ENCODE measurements around the gene TMEM132C.

TMEM132C gene

GRCh38 chr12:128288896-128289295 is 21.9 kb downstream of the TMEM132C start:
- DNase-seq, result no peak

DNA sequence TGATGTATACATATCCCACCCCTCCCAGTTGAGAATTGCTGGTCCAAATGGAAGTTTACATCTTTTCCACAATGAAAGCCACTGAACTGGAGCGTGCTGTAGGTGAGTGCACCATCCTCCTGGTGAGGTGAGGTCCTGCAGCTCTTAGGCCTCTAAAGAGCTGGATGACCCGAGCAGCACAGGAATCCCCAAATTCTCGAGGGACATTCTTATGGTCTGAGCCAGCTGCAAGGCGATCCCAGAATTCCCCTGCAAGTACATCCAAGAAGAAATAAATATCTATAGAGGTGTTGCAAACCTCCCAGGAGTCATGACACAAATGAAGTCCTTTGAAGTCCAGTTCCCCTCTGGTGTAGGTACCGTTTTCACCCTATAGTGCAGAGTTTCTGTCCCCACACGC is 24.0 kb downstream of the TMEM132C start:
- DNase-seq, result no peak

GRCh38 chr12:128298091-128298748 is 31.2 kb downstream of the TMEM132C start:
- no peak for DNase-seq

- DNase-seq, result no peak
Observed at GRCh38 chr12:128305336-128305892, 38.4 kb downstream of the TMEM132C start.

DNA sequence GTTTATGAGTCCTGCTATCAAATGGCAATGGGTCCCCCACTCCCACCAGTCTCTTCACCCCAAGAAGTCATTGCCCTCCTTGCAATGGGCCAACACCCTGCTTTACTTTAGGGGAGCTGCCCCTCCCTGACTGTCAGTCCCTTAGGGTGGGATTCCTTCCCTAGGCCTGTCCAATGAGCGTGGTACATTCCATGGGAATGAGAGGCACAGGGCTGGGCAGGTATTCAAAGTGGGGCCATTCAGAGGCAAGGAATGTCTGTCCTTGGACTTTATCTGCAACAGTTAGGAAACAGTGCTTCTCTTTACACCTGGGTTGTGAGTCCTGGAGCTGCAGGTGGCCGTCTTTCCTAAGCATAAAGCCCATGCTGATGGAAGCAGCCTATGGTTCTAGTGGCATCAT is 40.8 kb downstream of the TMEM132C start:
- no peak for DNase-seq

DNA sequence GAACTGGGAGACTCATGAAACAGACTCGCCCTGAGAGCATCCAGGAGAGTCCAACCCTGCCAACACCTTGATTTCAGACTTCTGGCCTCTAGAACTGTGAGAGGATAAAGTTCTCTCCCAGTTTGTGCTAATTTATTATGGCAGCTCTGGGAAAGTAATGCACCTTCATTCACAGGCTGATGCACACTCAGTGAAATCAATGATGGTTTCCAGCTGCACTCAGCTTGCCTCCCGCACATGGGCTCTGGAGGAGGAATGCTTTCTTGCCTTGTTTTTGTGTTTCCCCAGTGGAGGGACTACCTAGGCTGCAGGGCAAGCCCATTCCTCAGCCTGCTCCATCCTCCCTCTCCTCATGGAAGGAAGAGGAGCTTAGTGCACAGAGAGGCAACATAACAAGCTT is 45.7 kb downstream of the TMEM132C start:
- no peak for DNase-seq

GRCh38 chr12:128313931-128314330 is 47.0 kb downstream of the TMEM132C start:
- no peak for DNase-seq

- DNase-seq, result no peak
Observed at GRCh38 chr12:128314611-128315010, 47.6 kb downstream of the TMEM132C start.

- DNase-seq, result no peak
Observed at GRCh38 chr12:128316078-128316477, 49.1 kb downstream of the TMEM132C start.

GRCh38 chr12:128316973-128317526 is 50.1 kb downstream of the TMEM132C start:
- DNase-seq, result no peak

DNA sequence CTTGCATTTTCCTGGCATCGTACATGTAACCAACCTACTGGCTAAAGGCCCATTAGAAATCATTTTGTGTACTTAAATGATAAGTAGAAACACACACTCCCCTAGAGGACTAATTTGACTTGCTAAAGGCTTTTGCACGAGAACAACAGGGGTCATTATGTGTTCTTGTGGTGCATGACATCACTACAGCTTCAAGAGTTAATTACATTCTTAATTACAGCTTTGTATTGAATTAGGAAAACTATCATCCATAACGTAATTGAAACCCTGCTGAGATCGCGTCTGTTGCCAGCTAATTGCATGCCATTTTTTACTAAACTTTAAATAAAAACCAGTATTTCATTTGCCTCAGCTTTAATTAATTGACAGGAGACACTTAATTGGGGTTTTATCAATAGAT is 51.4 kb downstream of the TMEM132C start:
- no peak for DNase-seq

GRCh38 chr12:128318946-128319345 is 52.0 kb downstream of the TMEM132C start:
- no peak for DNase-seq

GRCh38 chr12:128322341-128322740 is 55.4 kb downstream of the TMEM132C start:
- no peak for DNase-seq

DNA sequence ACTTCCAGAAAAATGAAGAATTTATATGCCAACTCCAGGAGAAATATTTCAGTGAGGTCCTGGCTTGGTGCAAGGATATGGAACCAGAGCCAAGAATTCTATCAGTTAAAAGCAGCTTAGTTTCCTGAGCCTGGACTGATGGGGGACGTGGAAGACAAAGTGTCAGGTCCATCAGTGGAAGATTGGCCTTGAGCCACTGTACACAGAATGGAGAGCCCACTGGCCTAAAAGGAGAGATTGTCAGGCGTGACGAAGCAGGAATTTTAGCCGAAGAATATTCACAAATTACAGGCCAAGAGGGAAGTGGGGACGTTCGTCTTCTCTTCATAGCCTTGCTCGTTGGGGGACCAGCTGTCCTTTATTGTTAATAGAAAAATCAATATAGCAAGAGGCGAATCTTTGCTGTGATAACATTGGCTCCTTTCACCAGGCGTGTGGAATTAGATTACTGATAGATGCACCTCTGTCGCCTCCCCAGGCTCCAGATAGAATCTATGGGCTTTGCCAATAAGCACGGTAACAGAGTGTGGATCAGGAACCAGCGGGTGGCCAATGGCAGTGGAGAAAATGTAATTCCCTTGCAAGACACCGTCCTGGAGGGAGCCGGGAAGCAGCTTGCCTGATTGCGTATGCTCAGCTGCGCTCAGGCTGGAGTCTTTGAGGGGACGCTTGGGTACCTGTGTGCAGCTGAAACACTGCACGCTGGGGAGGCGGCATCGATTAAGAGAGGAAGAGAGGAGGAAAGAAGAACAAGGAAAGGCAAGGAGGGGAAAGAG is 56.4 kb downstream of the TMEM132C start:
- no peak for DNase-seq

GRCh38 chr12:128325646-128326045 is 58.7 kb downstream of the TMEM132C start:
- DNase-seq, result no peak

DNA sequence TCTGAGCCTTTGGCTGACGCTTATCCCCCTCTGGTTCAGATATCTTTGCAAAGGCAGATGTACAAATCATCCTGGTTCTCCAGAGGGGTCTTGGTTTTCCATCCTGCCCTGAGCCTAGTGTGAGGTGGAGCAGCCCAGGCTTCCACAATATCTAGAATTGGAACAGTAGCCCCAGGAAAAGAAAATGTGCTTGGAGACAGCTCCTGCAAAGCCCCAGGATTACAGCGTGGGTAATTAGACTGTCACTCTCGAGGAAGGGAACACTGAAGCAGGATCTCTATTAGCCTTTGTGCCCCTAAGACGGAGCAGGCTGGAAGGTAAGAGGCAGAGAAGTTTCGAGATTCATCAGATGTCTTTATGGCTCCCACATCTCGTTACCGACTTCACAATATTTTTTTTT is 59.4 kb downstream of the TMEM132C start:
- no peak for DNase-seq

DNA sequence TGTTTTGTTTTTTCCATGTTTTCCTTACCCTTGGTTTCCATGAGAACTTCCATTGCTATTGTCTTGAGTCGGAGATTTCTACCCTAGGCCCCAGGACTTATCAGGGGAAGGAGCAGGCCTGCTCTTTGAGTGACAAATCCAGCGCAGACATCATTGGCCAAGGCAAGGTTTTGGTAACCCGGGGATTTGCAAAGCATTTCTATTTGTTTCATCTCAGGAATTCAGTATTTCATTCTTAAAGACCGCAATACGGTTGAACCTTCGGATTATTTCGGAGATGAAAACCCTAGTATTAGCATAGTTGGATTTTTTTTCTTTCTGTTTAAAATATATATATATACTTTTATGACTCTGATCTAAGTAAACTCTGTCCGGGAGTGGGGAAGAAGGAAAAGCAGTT is 62.0 kb downstream of the TMEM132C start:
- DNase-seq, result no peak

DNA sequence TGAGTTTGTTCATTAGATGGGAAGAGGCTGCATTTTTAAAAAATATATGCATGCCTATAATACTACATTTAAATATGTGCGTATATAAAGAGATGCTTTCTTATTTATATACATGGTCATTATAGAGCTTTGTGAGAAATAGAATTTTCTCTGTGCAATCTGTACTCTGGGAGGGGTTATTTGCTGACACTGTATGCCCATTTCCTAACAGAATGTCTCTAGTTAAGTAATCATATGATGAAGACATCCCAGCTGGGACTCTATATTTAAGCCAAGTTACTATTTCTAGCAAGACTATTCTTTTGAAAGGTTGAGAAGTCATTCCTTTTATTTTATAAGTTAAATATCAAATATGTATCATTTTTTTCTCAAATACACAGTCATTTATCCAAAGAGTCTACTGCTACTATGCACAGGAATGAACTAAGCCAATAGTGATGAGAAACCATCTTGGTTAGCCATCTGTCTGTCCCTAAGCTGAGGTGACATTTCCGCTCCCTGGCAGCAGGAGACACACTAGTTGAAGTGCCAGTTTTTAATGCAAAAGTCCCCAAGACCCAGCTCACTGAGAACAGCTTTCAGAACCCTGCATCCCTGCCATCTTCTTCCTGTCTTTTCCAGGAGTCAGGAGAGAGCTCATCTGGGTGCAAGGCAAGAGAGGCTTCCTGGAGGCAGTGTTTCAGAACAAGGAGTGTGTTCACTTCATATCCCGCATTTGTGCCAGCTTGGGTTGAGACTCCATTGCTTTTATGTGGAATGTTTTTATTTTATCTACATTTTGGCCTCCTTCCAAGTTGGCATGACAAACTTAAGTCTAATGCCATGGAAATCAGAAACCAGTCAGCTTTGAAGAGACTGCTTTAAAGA is 69.5 kb downstream of the TMEM132C start:
- DNase-seq, result no peak

DNA sequence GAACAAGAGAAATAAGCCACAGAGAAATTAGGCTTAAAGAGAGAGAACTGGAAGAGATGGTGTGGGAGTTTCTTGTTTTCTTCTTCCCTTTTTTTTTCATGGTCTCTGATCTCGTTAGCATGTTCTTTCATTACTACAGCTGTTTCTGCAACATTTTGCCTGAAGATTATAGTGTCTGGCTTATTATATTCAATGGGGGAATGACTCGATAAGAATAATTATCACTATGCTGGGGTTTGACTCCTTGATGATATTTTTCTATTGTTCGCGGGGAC is 70.0 kb downstream of the TMEM132C start:
- no peak for DNase-seq

GRCh38 chr12:128337431-128338170 is 70.6 kb downstream of the TMEM132C start:
- no peak for DNase-seq

- no peak for DNase-seq
Observed at GRCh38 chr12:128338386-128339125, 71.6 kb downstream of the TMEM132C start.

DNA sequence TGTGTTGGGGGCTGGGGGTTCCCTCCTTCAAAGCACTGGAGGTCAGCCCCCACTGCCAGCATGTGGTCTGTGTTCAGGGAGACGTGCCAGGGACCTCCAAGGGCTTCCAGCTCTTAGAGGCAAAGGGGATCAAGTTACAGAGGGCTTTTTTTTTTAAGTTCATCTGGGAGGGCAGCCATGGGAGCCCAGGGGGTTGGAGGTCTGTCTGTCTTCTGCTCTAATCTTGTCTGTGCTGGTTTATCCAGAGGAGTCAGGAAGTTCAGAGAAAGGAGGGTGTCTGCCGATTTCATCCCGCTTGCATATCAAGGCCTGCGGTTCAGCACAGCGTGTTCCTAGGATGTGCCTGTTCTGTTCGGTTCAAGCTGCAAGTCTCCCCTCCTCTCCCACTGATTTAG is 72.2 kb downstream of the TMEM132C start:
- no peak for DNase-seq
